Measurements from ENCODE around the gene OR6C68.

The OR6C68 gene

DNA sequence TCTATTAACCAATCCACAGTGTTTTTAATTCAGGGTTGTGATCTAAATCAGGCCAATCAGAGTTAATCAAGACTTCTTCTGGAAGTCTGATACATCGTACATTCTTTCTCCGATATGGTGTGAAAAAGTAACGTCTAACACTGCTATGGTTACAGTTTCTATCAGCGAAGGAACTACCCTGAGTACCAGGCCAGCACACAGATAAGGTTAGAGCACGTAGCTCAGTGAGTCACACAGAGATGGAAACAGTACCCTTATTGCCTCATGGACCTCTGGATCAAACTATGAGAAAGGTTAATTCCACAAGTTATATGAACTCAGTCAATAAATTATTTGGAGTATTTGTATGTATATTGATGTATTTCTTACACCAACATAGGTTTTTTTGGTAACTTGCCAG lies 3.3 kb downstream of the OR6C68 start:
- Histone ChIP-seq H3K27ac (ENCODE audit: low read depth, low read length, poor library complexity, severe bottlenecking) (no peak overlapping the region), H3K36me3 (ENCODE audit: insufficient read depth, low read length) (no peaks in the 10 kb centered on the region), H3K4me1 (ENCODE audit: insufficient read depth, low read length, severe bottlenecking) (no peaks in the 10 kb centered on the region), H3K27me3 (ENCODE audit: insufficient read depth, low read length) (no peaks in the 10 kb centered on the region), H3K9me2 (ENCODE audit: low read depth, low read length) (no peaks in the 10 kb centered on the region), H3K4me3 (ENCODE audit: low read depth, low read length, poor library complexity, severe bottlenecking) (no peak overlapping the region), H2AFZ (ENCODE audit: low read length) (no peak overlapping the region), H3K9ac (ENCODE audit: low read length) (no peak overlapping the region), H4K20me1 (ENCODE audit: insufficient read depth, low read length) (no peaks in the 10 kb centered on the region), H3F3A (ENCODE audit: insufficient read depth, low read length) (no peaks in the 10 kb centered on the region), H3K9me3 (ENCODE audit: low read length) (no peaks in the 10 kb centered on the region), H3K4me2 (ENCODE audit: low read length) (no peak overlapping the region), H3K79me2 (ENCODE audit: insufficient read depth, low read length) (no peaks in the 10 kb centered on the region)
- TF ChIP-seq, protein P1, sequence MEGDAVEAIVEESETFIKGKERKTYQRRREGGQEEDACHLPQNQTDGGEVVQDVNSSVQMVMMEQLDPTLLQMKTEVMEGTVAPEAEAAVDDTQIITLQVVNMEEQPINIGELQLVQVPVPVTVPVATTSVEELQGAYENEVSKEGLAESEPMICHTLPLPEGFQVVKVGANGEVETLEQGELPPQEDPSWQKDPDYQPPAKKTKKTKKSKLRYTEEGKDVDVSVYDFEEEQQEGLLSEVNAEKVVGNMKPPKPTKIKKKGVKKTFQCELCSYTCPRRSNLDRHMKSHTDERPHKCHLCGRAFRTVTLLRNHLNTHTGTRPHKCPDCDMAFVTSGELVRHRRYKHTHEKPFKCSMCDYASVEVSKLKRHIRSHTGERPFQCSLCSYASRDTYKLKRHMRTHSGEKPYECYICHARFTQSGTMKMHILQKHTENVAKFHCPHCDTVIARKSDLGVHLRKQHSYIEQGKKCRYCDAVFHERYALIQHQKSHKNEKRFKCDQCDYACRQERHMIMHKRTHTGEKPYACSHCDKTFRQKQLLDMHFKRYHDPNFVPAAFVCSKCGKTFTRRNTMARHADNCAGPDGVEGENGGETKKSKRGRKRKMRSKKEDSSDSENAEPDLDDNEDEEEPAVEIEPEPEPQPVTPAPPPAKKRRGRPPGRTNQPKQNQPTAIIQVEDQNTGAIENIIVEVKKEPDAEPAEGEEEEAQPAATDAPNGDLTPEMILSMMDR (IDR thresholded peaks at IDR 0.05; ENCODE audit: low read length) = no peak
- TF ChIP-seq EZH2 (IDR thresholded peaks at IDR 0.05; ENCODE audit: borderline replicate concordance, low read length) = no peak

- H3K79me2 ChIP-seq (ENCODE audit: insufficient read depth, low read length) = no peaks in the 10 kb centered on the region
- no peak overlapping the region for H3K4me2 ChIP-seq (ENCODE audit: low read length)
- no peak for TF ChIP-seq EZH2 (IDR thresholded peaks at IDR 0.05; ENCODE audit: borderline replicate concordance, low read length)
- no peaks in the 10 kb centered on the region for H3K9me3 ChIP-seq (ENCODE audit: low read length)
- no peak overlapping the region for H3K9ac ChIP-seq (ENCODE audit: low read length)
- H3K36me3 ChIP-seq (ENCODE audit: insufficient read depth, low read length) = no peaks in the 10 kb centered on the region
- H2AFZ ChIP-seq (ENCODE audit: low read length) = no peak overlapping the region
- H3F3A ChIP-seq (ENCODE audit: insufficient read depth, low read length) = no peaks in the 10 kb centered on the region
- H3K9me2 ChIP-seq (ENCODE audit: low read depth, low read length) = no peaks in the 10 kb centered on the region
- H3K4me3 ChIP-seq (ENCODE audit: low read depth, low read length, poor library complexity, severe bottlenecking) = no peak overlapping the region
- no peaks in the 10 kb centered on the region for H3K4me1 ChIP-seq (ENCODE audit: insufficient read depth, low read length, severe bottlenecking)
- no peaks in the 10 kb centered on the region for H4K20me1 ChIP-seq (ENCODE audit: insufficient read depth, low read length)
- H3K27ac ChIP-seq (ENCODE audit: low read depth, low read length, poor library complexity, severe bottlenecking) = no peak overlapping the region
- no peaks in the 10 kb centered on the region for H3K27me3 ChIP-seq (ENCODE audit: insufficient read depth, low read length)
Observed at GRCh38 chr12:55499231-55499630, 7.1 kb downstream of the OR6C68 start.

DNA sequence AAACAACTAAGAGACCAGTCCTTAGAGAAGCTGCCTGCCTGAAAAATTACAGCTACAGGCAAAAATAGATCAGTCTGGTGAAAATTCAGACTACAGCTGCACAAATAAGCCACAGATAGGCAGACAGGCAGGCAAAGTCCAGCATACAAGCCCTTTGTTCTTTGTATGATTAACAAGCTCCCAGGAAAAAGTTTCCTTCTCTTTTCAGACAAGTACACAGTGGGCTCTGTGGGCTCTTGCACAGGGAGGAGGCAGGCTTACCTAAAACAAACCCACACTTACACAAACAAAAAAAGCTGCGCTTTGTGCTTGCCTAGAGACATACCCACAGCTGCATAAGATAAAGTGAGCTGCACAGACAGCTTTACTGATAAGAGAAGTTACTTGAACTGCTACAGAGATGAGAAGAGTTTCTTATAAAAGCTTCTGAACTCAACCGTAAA lies 7.7 kb downstream of the OR6C68 start:
- TF ChIP-seq EZH2 (IDR thresholded peaks at IDR 0.05; ENCODE audit: borderline replicate concordance, low read length) = no peak
- TF ChIP-seq, protein P1 (IDR thresholded peaks at IDR 0.05; ENCODE audit: low read length) = no peak
- Histone ChIP-seq H3K27ac (ENCODE audit: low read depth, low read length, poor library complexity, severe bottlenecking) (no peak overlapping the region), H3K36me3 (ENCODE audit: insufficient read depth, low read length) (no peaks in the 10 kb centered on the region), H3K4me3 (ENCODE audit: low read depth, low read length, poor library complexity, severe bottlenecking) (no peak overlapping the region), H4K20me1 (ENCODE audit: insufficient read depth, low read length) (no peaks in the 10 kb centered on the region), H3K27me3 (ENCODE audit: insufficient read depth, low read length) (no peaks in the 10 kb centered on the region), H3K4me1 (ENCODE audit: insufficient read depth, low read length, severe bottlenecking) (no peaks in the 10 kb centered on the region), H3F3A (ENCODE audit: insufficient read depth, low read length) (no peaks in the 10 kb centered on the region), H3K9ac (ENCODE audit: low read length) (no peak overlapping the region), H3K9me3 (ENCODE audit: low read length) (no peaks in the 10 kb centered on the region), H2AFZ (ENCODE audit: low read length) (no peak overlapping the region), H3K4me2 (ENCODE audit: low read length) (no peak overlapping the region), H3K79me2 (ENCODE audit: insufficient read depth, low read length) (no peaks in the 10 kb centered on the region), H3K9me2 (ENCODE audit: low read depth, low read length) (no peaks in the 10 kb centered on the region)

DNA sequence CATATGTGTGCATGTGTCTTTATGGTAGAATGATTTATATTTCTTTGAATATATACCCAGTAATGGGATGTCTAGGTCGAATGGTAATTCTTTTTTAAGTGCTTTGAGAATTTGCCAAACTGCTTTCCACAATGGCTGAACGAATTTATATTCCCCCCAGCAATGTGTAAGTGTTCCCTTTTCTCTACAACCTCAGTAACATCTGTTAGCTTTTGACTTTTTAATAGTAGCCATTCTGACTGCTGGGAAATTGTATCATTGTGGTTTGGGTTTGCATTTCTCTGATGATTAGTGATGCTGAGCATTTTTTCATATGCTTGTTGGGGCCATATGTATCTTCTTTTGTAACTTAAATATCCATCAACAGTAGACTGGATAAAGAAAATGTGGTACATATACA lies 9.4 kb downstream of the OR6C68 start:
- Histone ChIP-seq H3F3A (ENCODE audit: insufficient read depth, low read length) (no peaks in the 10 kb centered on the region), H3K79me2 (ENCODE audit: insufficient read depth, low read length) (no peaks in the 10 kb centered on the region), H3K27me3 (ENCODE audit: insufficient read depth, low read length) (no peaks in the 10 kb centered on the region), H3K27ac (ENCODE audit: low read depth, low read length, poor library complexity, severe bottlenecking) (no peak overlapping the region), H3K9me2 (ENCODE audit: low read depth, low read length) (no peaks in the 10 kb centered on the region), H3K4me1 (ENCODE audit: insufficient read depth, low read length, severe bottlenecking) (no peaks in the 10 kb centered on the region), H3K9me3 (ENCODE audit: low read length) (no peaks in the 10 kb centered on the region), H3K4me2 (ENCODE audit: low read length) (no peak overlapping the region), H3K9ac (ENCODE audit: low read length) (no peak overlapping the region), H4K20me1 (ENCODE audit: insufficient read depth, low read length) (no peaks in the 10 kb centered on the region), H3K36me3 (ENCODE audit: insufficient read depth, low read length) (no peaks in the 10 kb centered on the region), H3K4me3 (ENCODE audit: low read depth, low read length, poor library complexity, severe bottlenecking) (no peak overlapping the region), H2AFZ (ENCODE audit: low read length) (no peak overlapping the region)
- TF ChIP-seq, protein P1 (IDR thresholded peaks at IDR 0.05; ENCODE audit: low read length) = no peak
- TF ChIP-seq EZH2 (IDR thresholded peaks at IDR 0.05; ENCODE audit: borderline replicate concordance, low read length) = no peak
